ENCODE data around the gene SCCPDH. TPM values are rescaled to one million over a fixed set of nuclear protein-coding genes. Genes with fewer than 3 reads are reported as not detected.
A peak's percentile ranks its signal among the peaks of the same experiment; 100 is the strongest.

SCCPDH gene
- total and polyA plus RNA-seq, 2 of the 13 experiments (the other 11 are each of a cell fraction or from before 2014, with no cell fraction given), result 36.7 to 62.3 TPM

GRCh38 chr1:246724731-246725095 lies 504 bp downstream of the SCCPDH start (continued):
- TF ChIP-seq CREM (IDR thresholded peaks at IDR 0.05) (no peak), CREM (CRISPR knock-in tag; IDR thresholded peaks at IDR 0.05) (no peak), MAFG (CRISPR knock-in tag; IDR thresholded peaks at IDR 0.05) (no peak), JUNB (CRISPR knock-in tag; IDR thresholded peaks at IDR 0.05; ENCODE audit: borderline replicate concordance) (no peak; the same call in 1 of the 2 replicates), GFI1 (CRISPR knock-in tag; IDR thresholded peaks at IDR 0.05; ENCODE audit: borderline replicate concordance) (0 out of 2 replicates have a peak, but pooled peaks have one; percentile 9), ZNF761 (CRISPR knock-in tag; conservative IDR thresholded peaks at IDR 0.05) (no peak), ZNF230 (CRISPR knock-in tag; IDR thresholded peaks at IDR 0.05) (no peak), MAZ (IDR thresholded peaks at IDR 0.05; ENCODE audit: borderline replicate concordance, low read depth, low read length) (no peak), MAZ (CRISPR knock-in tag; IDR thresholded peaks at IDR 0.05; ENCODE audit: low read depth) (no peak), TIGD3 (CRISPR knock-in tag; IDR thresholded peaks at IDR 0.05; ENCODE audit: borderline replicate concordance) (no peak), PAX8 (CRISPR knock-in tag; IDR thresholded peaks at IDR 0.05; ENCODE audit: borderline replicate concordance) (0 out of 2 replicates have a peak, but pooled peaks have one; percentile 8), ZNF3 (CRISPR knock-in tag; IDR thresholded peaks at IDR 0.05) (no peak; the same call in 1 of the 2 replicates), ZNF335 (CRISPR knock-in tag; IDR thresholded peaks at IDR 0.05) (no peak), ZNF784 (CRISPR knock-in tag; IDR thresholded peaks at IDR 0.05; ENCODE audit: borderline replicate concordance) (peak; percentile 4; the same call in 1 of the 2 replicates), AKNA (CRISPR knock-in tag; IDR thresholded peaks at IDR 0.05; ENCODE audit: borderline replicate concordance) (no peak), KDM2A (CRISPR knock-in tag; IDR thresholded peaks at IDR 0.05; ENCODE audit: borderline replicate concordance, low read depth) (peak; percentile 13; the same call in 1 of the 2 replicates), GTF3A (CRISPR knock-in tag; conservative IDR thresholded peaks at IDR 0.05) (no peak), MTF1 (CRISPR knock-in tag; IDR thresholded peaks at IDR 0.05) (no peak), FOSL2 (CRISPR knock-in tag; IDR thresholded peaks at IDR 0.05) (no peak), PTBP1 (IDR thresholded peaks at IDR 0.05; ENCODE audit: low read depth, low read length, poor library complexity, severe bottlenecking) (no peak), EZH2 (conservative IDR thresholded peaks at IDR 0.05; ENCODE audit: low read depth, low read length) (no peak), GMEB1 (CRISPR knock-in tag; IDR thresholded peaks at IDR 0.05; ENCODE audit: borderline replicate concordance) (no peak; the same call in 1 of the 2 replicates), ZNF232 (CRISPR knock-in tag; IDR thresholded peaks at IDR 0.05; ENCODE audit: borderline replicate concordance) (no peak; the same call in 1 of the 2 replicates)

Measured in HepG2 (cell line).